GM19025 (cell line): Measurements from ENCODE around the gene TGDS.
A peak's percentile ranks its signal among the peaks of the same experiment; 100 is the strongest.
"Not testable (repeated sequence)": the region's sequence is repeated elsewhere in the genome, so short reads cannot be mapped to it uniquely, and the experiment has no call there.

ENCODE experiments used
- ATAC-seq: cut with Tn5 transposase; IDR thresholded peaks from one replicate; pipeline ENCODE4 v1.9.1; 2021; ENCODE audit warnings: mild to moderate bottlenecking, low read depth, moderate library complexity; ENCODE audit not compliant: unreplicated experiment

The TGDS gene

GRCh38 chr13:94556041-94556440, 39.9 kb downstream of the TGDS start:
- ATAC-seq, result no peak

DNA sequence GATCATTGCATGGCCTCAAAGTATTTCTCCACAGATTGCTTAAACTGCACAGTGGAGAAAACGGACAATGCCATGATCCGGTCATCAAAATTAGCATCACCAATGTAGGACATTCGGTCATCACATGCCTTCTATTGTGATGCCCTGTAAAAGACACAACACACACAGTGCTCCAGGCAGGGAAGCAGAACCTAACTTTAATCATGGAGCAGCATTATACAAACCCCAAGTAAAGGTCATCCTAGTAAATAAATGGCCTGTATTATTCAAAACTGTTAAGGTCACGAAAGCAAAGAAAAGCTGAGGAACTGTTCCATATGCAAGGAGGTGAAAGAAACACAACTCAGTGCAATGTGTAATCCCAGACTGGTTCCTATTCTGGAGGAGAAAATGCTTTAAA, 42.2 kb downstream of the TGDS start:
- no peak for ATAC-seq

DNA sequence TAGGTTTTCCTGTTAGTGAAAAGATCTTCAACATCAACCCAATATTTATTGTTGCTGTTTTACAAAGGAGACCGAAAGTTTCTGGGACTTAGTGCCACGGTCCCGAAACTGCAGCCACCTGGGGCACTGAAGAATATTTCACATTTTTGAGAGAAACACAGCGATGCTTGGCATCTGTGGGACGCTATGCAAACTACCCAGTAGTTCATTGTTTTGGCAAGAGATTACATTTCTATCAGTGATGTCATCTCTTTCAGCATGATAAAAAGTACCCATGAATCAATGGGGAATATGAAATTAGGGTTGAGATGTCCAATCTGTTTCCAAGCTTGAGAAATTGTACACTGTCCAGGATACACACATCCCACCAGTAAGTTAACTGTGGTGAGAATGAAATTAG, 43.9 kb downstream of the TGDS start:
- ATAC-seq, result no peak

DNA sequence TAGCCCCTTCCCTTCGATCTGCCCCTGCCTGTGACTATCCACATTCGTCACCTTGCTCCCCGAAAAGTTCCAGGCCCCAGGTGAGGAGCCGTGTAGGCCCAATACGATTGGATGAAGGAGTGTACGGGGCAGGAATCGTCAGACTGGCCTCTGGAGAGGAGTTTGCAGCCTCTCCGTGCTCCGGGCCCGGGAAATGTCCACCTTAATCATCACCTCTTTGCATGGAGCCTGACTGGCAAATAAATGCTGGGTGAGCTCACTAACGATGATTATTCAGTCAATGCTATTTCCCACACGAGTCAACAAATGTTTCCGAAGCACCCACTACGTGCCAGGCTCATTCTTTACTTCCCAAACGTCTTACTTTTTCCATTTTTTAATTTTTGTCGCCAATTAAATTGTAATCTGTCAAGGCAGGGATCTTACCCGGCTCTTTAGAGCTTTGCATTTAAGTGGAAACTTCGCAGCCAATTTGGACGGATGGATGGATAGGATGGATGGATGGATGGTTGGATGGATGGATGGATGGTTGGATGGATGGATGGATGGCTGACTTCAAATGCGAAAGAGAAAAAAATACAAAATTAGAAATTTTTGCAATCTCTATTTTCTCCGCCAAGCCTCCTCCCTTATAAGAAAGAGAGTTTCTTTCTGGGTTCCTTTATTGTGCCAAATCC, 45.8 kb downstream of the TGDS start:
- ATAC-seq, result peak; percentile 2

- ATAC-seq, result peak; percentile 90
Measured at GRCh38 chr13:94549232-94550061, 46.5 kb downstream of the TGDS start.

GRCh38 chr13:94548821-94549231, 47.1 kb downstream of the TGDS start:
- ATAC-seq, result peak; percentile 53

- no peak for ATAC-seq
Measured at GRCh38 chr13:94548382-94548781, 47.6 kb downstream of the TGDS start.

- no peak for ATAC-seq
Measured at GRCh38 chr13:94546061-94546839, 49.7 kb downstream of the TGDS start.

DNA sequence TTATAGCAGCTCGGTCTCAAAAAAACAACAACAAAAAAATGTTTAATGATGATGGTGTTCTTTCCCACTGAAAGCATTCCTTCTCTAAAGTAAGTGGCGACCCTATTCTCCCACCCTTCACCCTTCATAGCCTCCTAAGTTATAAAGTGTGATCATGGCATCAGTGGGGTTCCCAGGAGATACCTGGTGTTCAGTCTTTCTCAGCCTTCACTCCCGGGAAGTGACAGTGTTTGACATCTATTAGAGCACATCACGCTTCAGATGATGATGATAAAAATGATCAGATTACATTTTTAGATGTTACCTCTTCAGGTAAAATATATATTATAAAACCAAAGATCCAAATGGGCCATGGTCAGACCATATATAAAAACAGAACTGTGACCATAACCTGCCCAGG, 51.0 kb downstream of the TGDS start:
- ATAC-seq, result no peak

GRCh38 chr13:94542917-94543316, 53.0 kb downstream of the TGDS start:
- ATAC-seq, result no peak

GRCh38 chr13:94537740-94538630, 58.0 kb downstream of the TGDS start:
- ATAC-seq, result no peak

DNA sequence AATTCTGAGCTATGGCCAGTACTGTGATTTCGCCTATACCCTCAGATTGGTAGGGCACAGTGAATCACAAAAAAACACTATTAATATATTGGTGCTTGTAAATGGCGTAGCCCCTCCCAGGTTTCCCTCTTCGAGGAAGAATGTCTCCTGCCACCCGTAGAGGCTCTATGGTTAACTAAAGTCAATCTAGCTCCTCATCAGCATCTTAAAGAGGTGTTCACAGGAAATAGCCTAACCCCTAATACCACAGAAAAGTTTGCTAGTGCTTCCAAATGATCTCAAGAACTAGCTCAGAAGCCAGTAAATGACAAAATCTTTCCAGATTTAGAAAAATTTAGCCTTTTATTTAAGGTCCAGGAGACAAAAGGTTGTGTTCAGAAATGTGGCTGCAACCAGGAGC, 60.2 kb downstream of the TGDS start:
- ATAC-seq, result no peak

GRCh38 chr13:94535231-94535630, 60.7 kb downstream of the TGDS start:
- ATAC-seq, result no peak

DNA sequence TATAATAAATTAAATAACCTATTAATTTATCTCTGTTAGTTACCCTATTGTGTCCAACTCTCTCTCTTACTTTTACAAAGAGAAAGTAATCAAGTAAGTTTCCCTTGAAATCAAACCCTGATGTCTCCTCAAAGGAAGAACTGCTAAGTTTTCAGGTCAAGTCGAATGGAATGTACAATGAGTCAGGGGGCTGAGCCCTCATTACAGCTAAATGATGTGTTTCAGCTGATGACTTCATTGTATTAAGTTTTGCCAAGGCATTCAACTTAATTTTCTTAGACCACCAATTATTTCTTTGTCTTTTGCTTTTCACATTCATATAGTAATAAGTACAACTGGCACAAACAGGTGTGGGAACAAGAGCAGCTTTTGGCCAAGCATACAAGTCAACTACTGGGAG, 61.8 kb downstream of the TGDS start:
- no peak for ATAC-seq

DNA sequence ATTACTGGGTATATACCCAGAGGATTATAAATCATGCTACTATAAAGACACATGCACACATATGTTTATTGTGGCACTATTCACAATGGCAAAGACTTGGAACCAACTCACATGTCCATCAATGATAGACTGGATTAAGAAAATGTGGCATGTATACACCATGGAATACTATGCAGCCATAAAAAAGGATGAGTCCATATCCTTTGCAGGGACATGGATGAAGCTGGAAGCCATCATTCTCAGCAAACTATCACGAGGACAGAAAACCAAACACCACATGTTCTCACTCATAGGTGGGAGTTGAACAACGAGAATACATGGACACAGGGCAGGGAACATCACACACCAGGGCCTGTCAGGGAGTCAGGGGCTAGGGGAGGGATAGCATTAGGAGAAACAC, 63.7 kb downstream of the TGDS start:
- not testable (repeated sequence) for ATAC-seq

DNA sequence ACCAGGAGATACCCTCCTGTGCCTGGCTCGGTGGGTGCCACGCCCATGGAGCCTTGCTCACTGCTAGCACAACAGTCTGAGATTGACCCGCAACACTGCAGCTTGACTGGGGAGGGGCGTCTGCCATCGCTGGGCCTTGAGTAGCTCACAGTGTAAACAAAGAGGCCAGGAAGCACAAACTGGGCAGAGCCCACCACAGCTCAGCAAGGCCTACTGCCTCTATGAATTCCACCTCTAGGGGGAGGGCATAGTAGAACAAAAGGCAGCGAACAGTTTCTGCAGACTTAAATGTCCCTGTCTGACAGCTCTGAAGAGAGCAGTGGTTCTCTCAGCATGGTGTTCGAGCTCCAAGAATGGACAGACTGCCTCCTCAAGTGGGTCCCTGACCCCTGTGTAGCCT, 69.0 kb downstream of the TGDS start:
- ATAC-seq, result not testable (repeated sequence)

- no peak for ATAC-seq
Measured at GRCh38 chr13:94525781-94526180, 70.2 kb downstream of the TGDS start.

DNA sequence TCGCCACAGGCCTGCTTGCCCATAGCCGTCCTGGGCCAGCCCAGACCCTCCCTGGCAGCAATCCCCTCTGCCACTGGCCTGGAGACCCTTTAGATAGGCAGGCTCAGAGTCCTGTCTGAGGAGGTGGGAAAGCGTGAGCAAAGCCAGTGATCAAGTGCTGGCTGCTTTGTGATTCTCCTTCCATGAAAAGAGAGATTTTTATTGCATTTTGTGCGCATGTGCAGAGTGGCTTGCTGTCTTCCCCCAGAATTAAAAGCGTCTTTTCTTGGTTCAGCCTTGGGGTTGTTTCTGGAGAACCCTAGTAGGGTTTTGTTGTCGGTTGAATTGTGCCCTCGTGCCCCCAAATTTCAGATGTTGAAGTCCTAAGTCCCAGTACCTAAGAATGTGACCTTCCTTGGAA, 71.5 kb downstream of the TGDS start:
- no peak for ATAC-seq
